ENCODE data around the gene DGKG.

The DGKG gene

GRCh38 chr3:186273586-186273985 lies 88.4 kb downstream of the DGKG start:
- DNase-seq (ENCODE audit: low spot score), result no peak

GRCh38 chr3:186270701-186271100 lies 91.3 kb downstream of the DGKG start:
- no peak for DNase-seq (ENCODE audit: low spot score)

- no peak for DNase-seq (ENCODE audit: low spot score)
Measured at GRCh38 chr3:186268616-186269448, 93.2 kb downstream of the DGKG start.

GRCh38 chr3:186267758-186268157 lies 94.3 kb downstream of the DGKG start:
- DNase-seq (ENCODE audit: low spot score), result no peak

GRCh38 chr3:186264608-186265400 lies 97.2 kb downstream of the DGKG start:
- DNase-seq (ENCODE audit: low spot score), result no peak

GRCh38 chr3:186261638-186262037 lies 100.4 kb downstream of the DGKG start:
- DNase-seq (ENCODE audit: low spot score), result peak; percentile 52

GRCh38 chr3:186260726-186261125 lies 101.3 kb downstream of the DGKG start:
- DNase-seq (ENCODE audit: low spot score), result no peak

- peak; percentile 96 for DNase-seq (ENCODE audit: low spot score)
Measured at GRCh38 chr3:186259612-186260383, 102.2 kb downstream of the DGKG start.

- DNase-seq (ENCODE audit: low spot score), result peak; percentile 33
Measured at GRCh38 chr3:186258968-186259367, 103.1 kb downstream of the DGKG start.

GRCh38 chr3:186257866-186258265 lies 104.2 kb downstream of the DGKG start:
- DNase-seq (ENCODE audit: low spot score), result no peak

GRCh38 chr3:186255703-186256331 lies 106.2 kb downstream of the DGKG start:
- DNase-seq (ENCODE audit: low spot score), result peak; percentile 49

- no peak for DNase-seq (ENCODE audit: low spot score)
Measured at GRCh38 chr3:186254676-186255650, 107.1 kb downstream of the DGKG start.

- no peak for DNase-seq (ENCODE audit: low spot score)
Measured at GRCh38 chr3:186251948-186252619, 110.0 kb downstream of the DGKG start.

GRCh38 chr3:186248850-186249249 lies 113.2 kb downstream of the DGKG start:
- no peak for DNase-seq (ENCODE audit: low spot score)

GRCh38 chr3:186247821-186248814 lies 113.9 kb downstream of the DGKG start:
- DNase-seq (ENCODE audit: low spot score), result no peak

- DNase-seq (ENCODE audit: low spot score), result no peak
Measured at GRCh38 chr3:186246941-186247340, 115.1 kb downstream of the DGKG start.

- DNase-seq (ENCODE audit: low spot score), result no peak
Measured at GRCh38 chr3:186244016-186244415, 118.0 kb downstream of the DGKG start.

GRCh38 chr3:186241910-186242821 lies 119.9 kb downstream of the DGKG start:
- peak; percentile 80 for DNase-seq (ENCODE audit: low spot score)

All from iPS-NIHi11 (cell line).